Upper lobe of left lung (tissue), 4 donors: ENCODE measurements around the gene GFER.

Experiments used
- CTCF ChIP-seq, 6 experiments: fragments of 450-650 bp in 4 of 6; fragments of 200-600 bp in 2 of 6; sonication (generic) in 2 of 6; IDR thresholded peaks; one replicate each; pipeline ENCODE4 v1.5.1; 2016 to 2019; ENCODE audit warnings: antibody characterized with exemption in 6 of 6
- EP300 ChIP-seq, 4 donors: sonication (generic); formaldehyde crosslinking; IDR thresholded peaks; one replicate each; pipeline ENCODE4 v1.5.1; 2017; ENCODE audit warnings: antibody characterized with exemption in 4 of 4, control low read depth in 2 of 4
- POLR2A ChIP-seq, 4 donors: fragments of 450-650 bp; IDR thresholded peaks; one replicate each; pipeline ENCODE4 v1.5.1; 2016 to 2017; ENCODE audit warnings: antibody characterized with exemption in 4 of 4, mild to moderate bottlenecking in 2 of 4
- POLR2AphosphoS5 ChIP-seq, 2 donors: sonication (generic); formaldehyde crosslinking; IDR thresholded peaks; one replicate each; pipeline ENCODE4 v1.5.1; 2017; ENCODE audit warnings: antibody characterized with exemption in 2 of 2

GRCh38 chr16:1991588-1991947, 7.6 kb downstream of the GFER start:
- TF ChIP-seq CTCF (IDR thresholded peaks at IDR 0.05) = no peak
- TF ChIP-seq POLR2A (IDR thresholded peaks at IDR 0.05) = no peak
- no peak for TF ChIP-seq EP300 (IDR thresholded peaks at IDR 0.05)
- no peak for TF ChIP-seq POLR2AphosphoS5 (IDR thresholded peaks at IDR 0.05)
